Epithelial cell of proximal tubule (primary cell): ENCODE measurements around the gene MAN2A2. TPM values are rescaled to one million over a fixed set of nuclear protein-coding genes. Genes with fewer than 3 reads are reported as not detected.

Experiments
- DNase-seq: peaks from one replicate; pipeline ENCODE4 v3.0.0-alpha.2; 2011; ENCODE audit warnings: low read depth
- H3K4me3 ChIP-seq: 2 replicates; pipeline ENCODE4 v1.5.1; 2011; ENCODE audit warnings: low read depth, mild to moderate bottlenecking, low read length
- total RNA-seq: library from RNA; depleted of rRNA; stranded (reverse); fragments of >200 nt; gene quantifications from 2 replicates; pipeline ENCODE4 v1.2.3, GENCODE V29; 2015
- TF ChIP-seq, protein P1 (sequence below): conservative IDR thresholded peaks from 2 replicates; pipeline ENCODE4 v1.5.1; 2012; ENCODE audit warnings: low read depth, mild to moderate bottlenecking, low read length

MAN2A2 gene
- total RNA-seq, 1 donor from 2014 or later: 25.3 TPM

DNA sequence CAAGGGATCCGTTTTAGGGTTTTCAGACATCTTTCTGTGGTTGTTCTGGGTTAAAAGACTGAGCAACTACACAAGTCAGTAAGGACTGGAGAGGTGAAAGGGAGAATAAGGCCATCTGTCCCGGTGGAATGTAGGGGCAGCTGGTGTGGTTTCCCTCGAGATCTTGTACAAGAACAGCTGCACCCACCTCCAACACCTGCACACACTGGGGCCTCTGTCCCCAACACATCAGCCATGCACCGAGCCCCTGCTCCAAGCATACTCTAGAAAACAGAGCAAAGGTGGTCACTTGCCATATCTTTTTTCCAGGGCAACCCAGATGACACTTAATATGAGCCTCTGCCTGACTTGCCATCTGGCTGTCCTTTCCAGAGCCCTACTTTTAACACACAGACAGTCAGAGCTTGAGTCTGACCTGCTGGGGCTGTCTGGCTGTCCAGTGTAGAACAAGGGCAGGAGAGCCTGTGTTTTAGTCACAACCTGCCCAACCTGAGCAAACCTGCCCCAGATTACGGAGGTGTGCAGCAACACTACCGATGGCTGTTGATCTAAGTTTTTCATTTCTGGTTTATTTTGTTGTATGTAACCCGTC is 12.2 kb downstream of the MAN2A2 start:
- TF ChIP-seq, protein P1, sequence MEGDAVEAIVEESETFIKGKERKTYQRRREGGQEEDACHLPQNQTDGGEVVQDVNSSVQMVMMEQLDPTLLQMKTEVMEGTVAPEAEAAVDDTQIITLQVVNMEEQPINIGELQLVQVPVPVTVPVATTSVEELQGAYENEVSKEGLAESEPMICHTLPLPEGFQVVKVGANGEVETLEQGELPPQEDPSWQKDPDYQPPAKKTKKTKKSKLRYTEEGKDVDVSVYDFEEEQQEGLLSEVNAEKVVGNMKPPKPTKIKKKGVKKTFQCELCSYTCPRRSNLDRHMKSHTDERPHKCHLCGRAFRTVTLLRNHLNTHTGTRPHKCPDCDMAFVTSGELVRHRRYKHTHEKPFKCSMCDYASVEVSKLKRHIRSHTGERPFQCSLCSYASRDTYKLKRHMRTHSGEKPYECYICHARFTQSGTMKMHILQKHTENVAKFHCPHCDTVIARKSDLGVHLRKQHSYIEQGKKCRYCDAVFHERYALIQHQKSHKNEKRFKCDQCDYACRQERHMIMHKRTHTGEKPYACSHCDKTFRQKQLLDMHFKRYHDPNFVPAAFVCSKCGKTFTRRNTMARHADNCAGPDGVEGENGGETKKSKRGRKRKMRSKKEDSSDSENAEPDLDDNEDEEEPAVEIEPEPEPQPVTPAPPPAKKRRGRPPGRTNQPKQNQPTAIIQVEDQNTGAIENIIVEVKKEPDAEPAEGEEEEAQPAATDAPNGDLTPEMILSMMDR: no peak
- H3K4me3 ChIP-seq: no peak overlapping the region
- no peak for DNase-seq

DNA sequence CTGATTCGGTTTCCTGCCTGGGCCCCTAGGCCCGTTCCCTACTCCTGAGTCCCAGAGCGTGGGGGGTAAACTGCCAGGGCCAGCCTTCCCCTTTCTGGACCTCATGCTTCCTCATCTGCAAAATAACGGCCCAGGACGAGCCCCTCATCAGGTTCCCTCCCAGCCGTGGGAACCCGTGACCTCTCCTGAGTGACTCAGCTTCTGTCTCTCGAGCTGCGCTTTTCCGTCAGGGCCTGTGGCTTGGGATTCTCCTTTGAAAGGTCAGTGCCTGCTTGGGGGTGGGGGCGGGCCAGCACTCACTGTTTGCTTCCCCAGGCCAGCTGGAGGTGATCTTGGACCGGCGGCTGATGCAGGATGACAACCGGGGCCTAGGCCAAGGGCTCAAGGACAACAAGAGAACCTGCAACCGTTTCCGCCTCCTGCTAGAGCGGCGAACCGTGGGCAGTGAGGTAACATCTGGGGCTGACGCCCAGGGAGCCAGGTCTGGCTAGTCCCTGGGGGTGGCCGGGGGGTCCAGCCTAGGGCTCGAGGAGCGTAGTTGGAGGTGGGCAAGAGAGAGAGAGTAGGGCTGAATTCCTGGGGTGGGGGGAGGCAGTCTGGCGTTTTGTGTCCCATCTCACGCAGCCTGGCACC is 12.8 kb downstream of the MAN2A2 start:
- DNase-seq: no peak
- no peak overlapping the region for H3K4me3 ChIP-seq
- TF ChIP-seq, protein P1: no peak

DNA sequence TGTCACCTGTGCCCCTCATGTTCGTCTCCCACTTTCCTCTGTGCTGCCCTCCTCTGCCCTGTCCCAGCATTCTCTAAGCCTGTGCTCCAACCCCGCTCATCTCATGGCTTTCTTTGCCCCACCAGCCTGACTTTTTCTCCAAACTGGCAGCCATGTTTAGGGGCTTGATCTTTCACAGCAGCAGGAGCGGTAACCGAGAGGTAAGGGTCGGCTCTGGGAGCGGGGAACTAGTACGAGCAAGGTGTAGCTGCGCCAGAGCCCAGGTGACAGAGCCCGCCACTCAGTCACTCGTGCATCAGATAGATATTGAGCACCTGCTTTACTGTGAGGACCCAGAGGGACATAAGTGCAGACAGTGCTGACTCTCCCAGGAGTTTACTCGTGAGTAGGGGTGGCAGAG is 13.4 kb downstream of the MAN2A2 start:
- DNase-seq: no peak
- TF ChIP-seq, protein P1: no peak
- H3K4me3 ChIP-seq: no peak overlapping the region

DNA sequence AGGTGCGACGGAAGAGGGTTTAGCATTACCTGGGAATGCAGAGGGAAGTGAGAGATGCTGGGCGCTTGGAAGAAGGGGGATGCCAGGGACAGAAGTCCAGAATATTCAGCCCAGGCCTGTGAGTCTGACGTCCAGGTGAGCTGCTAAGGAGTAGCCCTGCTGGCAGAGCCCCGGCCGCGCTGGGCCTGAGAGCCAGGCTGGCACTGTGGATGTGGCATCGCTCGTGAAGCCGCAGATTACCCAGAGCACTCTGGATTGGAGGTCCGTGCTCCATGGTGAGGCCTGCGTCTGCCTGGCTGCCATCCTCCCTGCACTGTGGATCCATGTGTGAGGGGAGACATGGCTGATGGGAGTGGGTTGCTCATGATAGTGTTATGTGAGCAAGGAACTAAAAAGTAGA is 14.5 kb downstream of the MAN2A2 start:
- TF ChIP-seq, protein P1: no peak
- no peak for DNase-seq

DNA sequence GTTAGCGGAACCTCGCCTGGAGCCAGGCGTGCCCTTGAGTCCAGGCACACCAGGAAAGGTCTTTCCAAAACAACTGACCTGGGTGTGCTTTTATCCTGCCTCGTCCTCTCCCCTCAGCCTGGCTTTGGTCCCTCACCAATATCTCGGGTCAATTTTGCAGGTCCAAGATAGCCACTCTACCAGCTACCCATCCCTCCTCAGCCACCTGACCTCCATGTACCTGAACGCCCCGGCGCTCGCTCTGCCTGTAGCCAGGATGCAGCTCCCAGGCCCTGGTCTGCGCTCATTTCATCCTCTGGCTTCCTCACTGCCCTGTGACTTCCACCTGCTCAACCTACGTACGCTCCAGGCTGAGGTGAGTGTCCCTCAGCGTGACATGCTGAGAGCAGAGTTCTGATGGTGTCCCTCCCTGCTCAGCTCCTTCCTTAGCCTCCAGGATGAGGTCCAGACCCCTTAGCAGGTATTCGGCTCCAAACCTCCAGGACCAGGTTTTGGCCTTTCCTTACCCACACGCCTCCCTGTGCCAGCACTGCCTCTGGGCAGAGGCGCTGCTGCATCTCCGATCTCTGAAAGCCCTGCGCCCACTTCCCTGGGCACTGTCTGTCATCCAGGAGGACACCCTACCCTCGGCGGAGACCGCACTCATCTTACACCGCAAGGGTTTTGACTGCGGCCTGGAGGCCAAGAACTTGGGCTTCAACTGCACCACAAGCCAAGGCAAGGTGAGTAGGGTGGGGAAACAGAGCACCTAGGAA is 15.1 kb downstream of the MAN2A2 start:
- DNase-seq: no peak
- H3K4me3 ChIP-seq: no peak overlapping the region
- TF ChIP-seq, protein P1: no peak

More for the DNA sequence above, 14.5 kb downstream of the MAN2A2 start:
- no peak overlapping the region for H3K4me3 ChIP-seq

DNA sequence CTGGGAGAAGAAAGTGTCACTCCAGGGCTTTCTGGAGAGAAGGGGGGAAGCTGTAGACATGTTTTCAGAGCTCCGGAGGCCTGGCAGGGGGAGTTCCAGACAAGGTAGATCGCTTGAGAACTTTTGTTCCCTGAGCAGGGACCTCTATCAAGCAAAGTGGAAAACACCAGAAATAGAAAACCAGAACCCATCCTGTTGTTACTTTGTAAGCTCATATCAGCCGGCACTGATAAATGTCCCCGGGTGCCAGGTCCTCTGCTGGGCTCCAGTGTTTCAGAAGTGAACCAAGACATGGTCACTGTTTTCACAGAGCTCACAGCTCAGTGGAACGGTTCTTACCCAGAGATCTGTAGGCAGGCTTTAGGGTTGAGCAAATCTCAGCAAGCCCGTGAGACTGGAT is 15.7 kb downstream of the MAN2A2 start:
- H3K4me3 ChIP-seq: no peak overlapping the region
- TF ChIP-seq, protein P1: no peak
- DNase-seq: no peak
